Esophagus squamous epithelium (tissue), 4 donors: ENCODE data around the gene C3orf70.

ENCODE experiments used
- POLR2A ChIP-seq, 4 donors: fragments of 450-650 bp; IDR thresholded peaks; one replicate each; pipeline ENCODE4 v1.6.1; 2017; ENCODE audit warnings: antibody characterized with exemption in 4 of 4, mild to moderate bottlenecking in 4 of 4, moderate library complexity in 3 of 4
- TF ChIP-seq, protein P1 (sequence below), 6 experiments: fragments of 450-650 bp in 4 of 6; fragments of 200-600 bp in 2 of 6; sonication (generic) in 2 of 6; IDR thresholded peaks; one replicate each; pipeline ENCODE4 v1.5.1; 2016 to 2019; ENCODE audit warnings: antibody characterized with exemption in 6 of 6, mild to moderate bottlenecking in 4 of 6, moderate library complexity in 4 of 6

DNA sequence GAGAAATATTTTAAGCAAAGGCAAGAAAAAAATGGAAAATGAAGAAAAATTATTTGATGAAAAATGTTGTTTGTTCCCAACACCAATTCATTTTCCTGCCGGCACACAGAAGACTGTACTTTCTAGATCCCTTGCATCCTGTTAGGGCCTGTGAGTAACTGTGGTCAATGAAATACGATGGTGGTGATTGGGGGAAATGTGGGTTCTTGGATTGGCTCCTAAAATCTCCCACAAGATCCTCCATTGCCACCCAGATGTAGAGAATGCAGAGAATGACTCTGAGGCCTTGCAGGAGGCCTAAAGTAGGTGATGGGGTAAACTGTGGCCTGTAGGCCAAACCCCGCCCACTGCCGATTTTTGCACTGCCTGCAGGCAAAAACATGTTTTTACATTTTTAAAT, 46.3 kb upstream of the C3orf70 start:
- TF ChIP-seq, protein P1, sequence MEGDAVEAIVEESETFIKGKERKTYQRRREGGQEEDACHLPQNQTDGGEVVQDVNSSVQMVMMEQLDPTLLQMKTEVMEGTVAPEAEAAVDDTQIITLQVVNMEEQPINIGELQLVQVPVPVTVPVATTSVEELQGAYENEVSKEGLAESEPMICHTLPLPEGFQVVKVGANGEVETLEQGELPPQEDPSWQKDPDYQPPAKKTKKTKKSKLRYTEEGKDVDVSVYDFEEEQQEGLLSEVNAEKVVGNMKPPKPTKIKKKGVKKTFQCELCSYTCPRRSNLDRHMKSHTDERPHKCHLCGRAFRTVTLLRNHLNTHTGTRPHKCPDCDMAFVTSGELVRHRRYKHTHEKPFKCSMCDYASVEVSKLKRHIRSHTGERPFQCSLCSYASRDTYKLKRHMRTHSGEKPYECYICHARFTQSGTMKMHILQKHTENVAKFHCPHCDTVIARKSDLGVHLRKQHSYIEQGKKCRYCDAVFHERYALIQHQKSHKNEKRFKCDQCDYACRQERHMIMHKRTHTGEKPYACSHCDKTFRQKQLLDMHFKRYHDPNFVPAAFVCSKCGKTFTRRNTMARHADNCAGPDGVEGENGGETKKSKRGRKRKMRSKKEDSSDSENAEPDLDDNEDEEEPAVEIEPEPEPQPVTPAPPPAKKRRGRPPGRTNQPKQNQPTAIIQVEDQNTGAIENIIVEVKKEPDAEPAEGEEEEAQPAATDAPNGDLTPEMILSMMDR (IDR thresholded peaks at IDR 0.05) = no peak
- no peak for TF ChIP-seq POLR2A (IDR thresholded peaks at IDR 0.05)
